HG03432 (cell line): ENCODE data around the gene CCDC188.
"Not testable (repeated sequence)": the region's sequence is repeated elsewhere in the genome, so short reads cannot be mapped to it uniquely, and the experiment has no call there.

Source experiments
- ATAC-seq: cut with Tn5 transposase; IDR thresholded peaks from one replicate; pipeline ENCODE4 v1.9.1; 2021; ENCODE audit warnings: mild to moderate bottlenecking, moderate library complexity; ENCODE audit not compliant: unreplicated experiment

Gene CCDC188

DNA sequence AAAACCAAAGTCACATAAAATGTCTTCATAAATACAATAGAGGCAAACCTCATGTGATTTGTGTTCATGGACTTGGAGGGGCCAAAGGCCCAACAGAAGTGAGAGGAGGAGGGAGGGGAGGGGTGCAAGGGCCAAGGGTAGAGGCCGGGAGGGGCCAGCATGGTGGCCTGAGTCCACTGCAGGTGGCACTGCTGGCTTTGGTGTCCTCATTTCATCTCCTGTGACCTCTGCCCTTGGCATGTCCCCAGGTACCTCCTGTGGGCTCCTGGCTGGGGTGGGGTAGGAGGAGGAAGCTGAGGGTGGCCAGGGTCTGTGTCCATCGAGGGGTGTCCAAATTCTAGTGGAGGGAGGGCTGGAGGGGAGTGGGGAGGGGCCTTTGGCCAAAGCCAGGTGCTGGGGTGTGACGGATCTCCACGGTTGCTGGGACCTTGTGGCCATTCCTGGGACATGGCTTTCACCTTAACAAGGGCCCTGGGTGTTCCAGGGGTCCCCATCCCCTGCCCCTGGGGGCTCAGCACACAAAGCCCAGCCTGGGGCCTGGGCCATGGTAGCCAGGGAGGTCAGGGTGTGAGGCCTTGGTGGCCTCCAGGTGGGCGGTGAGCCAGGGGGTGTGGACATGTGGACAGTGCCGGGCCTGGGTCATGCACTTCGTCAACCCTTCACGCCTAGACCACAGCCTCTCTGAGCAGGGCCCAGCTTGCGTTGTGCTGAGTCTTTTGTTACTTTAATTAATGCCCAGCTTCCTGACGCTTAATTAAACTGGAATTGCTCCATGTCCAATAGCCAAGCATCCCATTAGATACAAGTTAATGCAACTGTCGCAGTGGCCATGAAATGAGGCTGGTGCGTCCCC is 20.7 kb upstream of the CCDC188 start:
- no peak for ATAC-seq

GRCh38 chr22:20170170-20170569 is 19.3 kb upstream of the CCDC188 start:
- ATAC-seq, result no peak

DNA sequence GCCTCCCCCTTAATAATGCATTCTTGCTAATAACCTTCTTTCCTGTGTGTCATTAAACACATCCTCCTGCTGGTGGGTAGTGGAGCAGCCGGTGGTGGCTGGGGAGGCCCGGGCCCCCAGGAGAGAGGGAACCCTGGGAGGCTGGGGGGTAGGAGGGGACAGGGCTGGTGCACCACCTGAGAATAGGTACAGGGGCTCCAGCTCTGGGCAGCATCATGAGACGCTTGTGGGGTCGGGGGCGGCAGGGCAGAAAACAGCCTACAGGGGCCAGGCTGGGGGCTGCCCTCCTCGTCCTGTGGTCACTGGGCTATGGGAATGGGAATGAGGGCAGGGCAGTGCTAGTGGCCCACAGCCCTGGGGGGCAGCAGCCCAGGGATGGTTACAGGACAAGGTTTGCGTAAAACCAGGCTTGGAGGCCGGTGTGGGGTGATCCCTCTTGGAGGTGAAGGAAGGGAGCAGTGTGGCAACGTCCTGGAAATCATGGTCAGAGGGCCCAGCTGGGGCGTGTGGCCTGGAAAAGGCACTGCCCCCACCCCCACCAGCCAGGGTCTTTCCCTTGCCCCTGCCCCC is 18.5 kb upstream of the CCDC188 start:
- no peak for ATAC-seq

DNA sequence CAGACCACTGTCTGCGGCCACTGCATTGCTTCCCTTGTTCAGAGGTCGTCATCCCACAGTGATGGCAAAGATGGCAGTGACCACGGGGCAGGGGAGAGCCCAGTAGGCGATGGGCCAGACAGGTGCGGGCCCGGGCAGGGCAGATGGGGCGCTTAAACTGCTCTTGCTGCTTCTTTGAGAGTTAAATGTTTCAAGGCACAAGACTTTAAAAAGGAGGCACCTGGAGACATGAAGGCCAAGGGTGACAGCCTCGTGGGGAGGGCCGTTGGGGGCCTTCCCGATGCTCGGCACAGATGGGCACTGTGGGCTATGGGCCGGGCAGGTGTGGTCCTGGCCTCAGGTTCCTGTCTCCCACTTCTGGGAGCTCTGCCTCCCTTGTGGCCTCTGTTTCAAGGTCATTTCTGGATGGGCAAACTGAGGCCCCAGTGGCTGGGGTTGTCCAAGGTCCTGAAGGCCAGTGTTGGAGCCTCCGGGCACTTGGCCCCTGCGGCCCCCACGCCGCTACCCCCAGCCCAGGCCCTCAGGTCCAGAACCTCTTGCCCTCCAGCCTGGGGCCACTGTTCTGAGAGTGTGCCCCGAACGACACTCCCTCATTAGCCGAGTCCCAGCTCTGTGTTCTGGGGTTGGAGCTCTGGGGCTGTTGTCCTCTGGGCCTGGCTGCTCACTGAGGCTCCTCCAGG is 16.9 kb upstream of the CCDC188 start:
- ATAC-seq, result no peak

DNA sequence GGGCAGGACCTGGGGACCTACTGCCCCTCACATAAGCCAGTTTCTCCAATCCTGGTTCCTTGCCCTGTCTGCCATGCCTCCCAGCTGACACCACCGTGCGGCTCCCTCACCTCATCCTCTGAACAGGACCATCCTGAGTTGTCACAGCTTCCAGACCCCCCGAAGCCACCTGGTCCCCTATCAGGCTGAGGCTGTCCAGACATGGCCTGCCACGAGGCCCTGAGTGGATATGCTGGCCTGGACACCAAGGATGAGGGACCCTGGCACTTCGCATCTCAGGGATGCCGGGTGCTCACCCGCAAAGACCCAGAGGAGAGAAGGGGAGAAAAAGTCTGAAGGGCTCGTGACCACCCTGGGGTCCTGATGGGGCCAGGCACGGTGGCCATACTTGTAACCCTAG is 15.8 kb upstream of the CCDC188 start:
- no peak for ATAC-seq

DNA sequence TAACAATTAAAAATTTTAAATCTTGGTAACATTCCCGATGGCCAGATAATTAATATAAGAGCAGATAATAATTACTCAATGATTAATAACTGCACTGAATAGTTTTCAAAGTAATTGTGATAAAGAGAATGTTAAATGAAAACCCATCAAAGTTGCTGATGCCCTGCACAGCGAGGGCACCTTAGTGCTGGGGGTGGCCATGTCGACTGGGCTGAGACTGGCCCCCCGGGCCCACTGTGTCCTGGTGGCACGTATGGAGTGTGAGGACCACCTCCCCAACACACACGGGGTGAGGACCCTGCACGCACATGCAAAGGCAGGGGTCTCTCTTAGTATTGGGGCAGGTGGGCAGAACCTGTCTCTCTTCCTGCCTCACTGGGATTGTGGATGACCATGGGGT is 15.1 kb upstream of the CCDC188 start:
- ATAC-seq, result no peak

GRCh38 chr22:20165421-20165820 is 14.6 kb upstream of the CCDC188 start:
- no peak for ATAC-seq

DNA sequence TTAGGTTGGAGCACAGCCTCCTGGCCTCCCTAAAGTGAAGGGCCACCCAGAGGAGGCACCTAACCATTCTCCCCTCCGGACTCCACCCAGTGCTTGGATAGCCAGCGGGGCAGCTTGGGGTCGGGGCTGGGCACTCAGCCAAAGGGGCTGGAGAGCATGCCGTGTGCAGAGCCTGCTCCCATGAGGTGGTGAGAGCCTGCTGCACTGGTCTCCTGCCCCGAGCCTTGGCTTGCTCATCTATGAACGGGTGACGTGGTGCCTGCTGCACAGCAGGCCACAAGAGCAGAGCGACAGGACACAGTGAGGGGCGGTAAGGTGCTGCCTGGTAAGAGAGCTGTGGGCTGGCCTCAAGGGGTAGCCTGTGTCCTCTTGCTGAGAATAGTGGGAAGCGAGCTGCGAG is 14.0 kb upstream of the CCDC188 start:
- no peak for ATAC-seq

GRCh38 chr22:20160041-20160440 is 9.2 kb upstream of the CCDC188 start:
- ATAC-seq, result no peak

DNA sequence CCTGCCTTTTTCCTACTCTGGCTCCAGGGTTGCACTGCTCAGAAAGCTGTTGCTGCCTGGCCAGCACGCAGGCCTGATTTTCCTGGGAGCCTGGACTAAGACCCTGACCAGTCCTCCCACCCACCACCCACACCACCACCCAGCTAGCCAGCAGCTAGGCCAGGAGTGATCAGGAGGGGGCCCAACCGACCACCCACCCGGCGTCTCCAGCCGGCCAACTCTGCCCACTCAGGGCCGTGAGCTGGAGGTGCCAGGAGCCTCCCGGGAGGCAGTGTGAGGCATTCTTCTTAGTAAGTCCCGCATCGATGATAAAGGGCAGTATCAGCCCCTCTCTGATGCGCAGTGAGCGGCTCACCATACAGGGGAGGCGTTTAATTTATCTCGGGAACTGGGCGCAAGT is 8.7 kb upstream of the CCDC188 start:
- not testable (repeated sequence) for ATAC-seq

DNA sequence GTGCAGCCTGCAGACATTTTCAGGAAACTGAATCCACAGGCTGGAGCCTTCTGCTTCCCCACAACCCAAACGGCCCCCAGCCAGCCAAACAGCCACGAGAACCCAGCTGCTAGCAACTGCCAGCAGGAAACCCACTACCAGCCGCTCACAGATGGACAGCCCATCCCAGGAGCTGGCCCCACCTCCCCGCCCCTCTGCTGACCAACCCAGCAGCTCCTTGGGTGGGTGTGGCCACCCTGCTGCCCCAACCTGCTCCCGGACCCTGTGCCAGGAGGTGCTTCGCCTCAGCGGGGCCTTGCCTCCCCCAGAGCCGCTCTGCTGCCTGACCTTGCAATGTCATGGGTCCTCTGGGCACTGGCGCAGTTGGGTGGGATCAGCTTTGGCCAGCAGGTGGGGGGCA is 8.2 kb upstream of the CCDC188 start:
- no peak for ATAC-seq

GRCh38 chr22:20158391-20159036 is 7.7 kb upstream of the CCDC188 start:
- ATAC-seq, result no peak

DNA sequence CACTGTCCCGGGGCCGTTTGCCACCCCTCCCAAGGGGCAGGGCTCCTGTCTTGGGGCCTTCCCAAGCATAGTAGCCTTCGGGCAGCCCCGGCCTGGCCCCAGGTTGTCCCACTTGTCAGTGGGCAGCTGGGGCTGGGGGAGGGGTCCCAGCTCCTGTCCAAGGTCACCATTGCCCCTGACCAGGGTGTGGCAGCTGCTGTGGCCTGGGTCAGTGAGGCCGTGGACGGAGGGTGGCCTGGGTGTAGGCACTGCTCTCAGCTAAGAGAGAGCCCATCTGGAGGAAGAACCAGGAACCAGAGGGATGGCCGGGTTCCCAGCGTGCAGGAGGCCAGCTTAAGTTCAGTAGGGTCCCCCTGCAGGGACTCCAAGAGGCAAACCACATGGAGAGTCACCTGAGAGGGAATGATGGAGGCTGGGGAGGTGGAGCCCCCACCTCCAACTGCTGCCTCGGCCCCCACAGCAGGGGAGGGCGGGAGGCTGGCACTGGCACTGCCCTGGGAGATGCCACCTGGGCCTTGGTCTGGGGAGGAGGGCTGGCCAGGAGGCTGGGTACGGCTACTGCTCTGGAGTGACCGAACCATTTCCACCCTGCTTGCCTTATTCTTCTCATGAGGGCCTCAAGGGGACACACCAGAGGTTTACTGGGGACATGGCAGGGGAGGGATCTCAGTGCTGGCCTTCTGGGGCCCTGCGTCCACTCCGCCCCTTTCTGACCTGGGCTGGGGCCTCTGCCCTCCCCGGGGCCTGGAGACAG is 6.8 kb upstream of the CCDC188 start:
- no peak for ATAC-seq

- ATAC-seq, result no peak
Observed at GRCh38 chr22:20156611-20157429, 6.0 kb upstream of the CCDC188 start.

- ATAC-seq, result no peak
Observed at GRCh38 chr22:20156042-20156389, 5.2 kb upstream of the CCDC188 start.

DNA sequence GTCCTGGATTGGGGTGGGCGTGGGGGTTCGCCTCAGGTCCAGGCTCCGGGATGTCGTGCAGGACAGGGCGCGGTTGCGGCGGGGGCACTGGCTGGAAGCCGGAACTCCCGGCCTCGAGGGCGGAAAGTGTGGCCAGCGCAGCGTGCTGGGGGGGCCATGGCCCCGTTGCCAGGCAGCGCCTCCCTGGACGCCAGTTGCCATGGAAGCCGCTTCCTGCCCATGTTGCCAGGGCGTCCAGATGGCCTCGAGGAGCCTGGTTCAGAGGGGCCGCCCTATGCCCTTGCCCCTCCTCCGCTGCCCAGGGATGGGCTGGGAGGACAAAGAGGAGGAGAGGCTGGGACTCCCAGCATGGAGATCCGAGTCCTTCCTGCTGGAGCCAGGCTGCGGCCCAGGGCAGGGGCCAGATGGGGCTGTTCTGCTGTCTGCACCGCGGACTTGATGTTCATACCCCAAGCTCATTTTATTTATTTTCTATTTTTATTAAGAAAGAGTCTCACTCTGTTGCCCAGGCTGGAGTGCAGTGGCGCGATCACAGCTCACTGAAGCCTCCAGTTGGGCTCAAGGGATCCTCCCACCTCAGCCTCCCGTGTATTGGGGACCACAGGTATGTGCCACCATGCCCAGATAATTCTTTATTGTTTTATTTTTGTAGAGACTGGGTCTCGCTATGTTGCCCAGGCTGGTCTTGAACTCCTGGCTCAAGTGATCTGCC is 4.6 kb upstream of the CCDC188 start:
- no peak for ATAC-seq

DNA sequence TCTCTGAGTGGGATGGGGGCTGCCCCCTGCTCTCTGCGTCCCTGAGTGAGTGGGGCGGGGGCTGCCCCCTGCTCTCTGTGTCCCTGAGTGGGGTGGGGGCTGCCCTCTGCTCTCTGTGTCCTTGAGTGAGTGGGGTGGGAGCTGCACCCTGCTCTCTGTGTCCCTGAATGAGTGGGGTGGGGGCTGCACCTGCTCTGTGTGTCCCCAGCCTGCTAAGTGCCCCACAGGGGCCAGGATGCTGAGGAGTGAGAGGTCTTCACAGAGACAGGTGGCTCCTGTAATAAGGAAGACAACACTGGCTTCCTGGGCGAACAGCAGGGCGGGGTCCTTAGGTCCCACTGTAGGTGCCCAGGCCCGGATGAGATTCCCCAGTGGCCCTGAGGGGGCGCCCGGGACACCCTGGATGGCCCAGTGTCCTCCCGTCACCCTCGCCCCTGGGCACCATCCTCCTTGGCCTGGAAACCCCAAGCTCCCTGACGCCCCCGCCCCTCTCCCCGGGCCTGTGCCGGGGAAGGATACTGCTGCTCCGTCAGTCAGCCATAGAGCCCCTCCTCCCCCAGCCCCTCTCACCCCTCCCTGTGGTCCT is 3.8 kb upstream of the CCDC188 start:
- ATAC-seq, result no peak

- ATAC-seq, result no peak
Observed at GRCh38 chr22:20153945-20154344, 3.1 kb upstream of the CCDC188 start.

- ATAC-seq, result no peak
Observed at GRCh38 chr22:20152464-20152890, 1.6 kb upstream of the CCDC188 start.
